ENCODE results near the gene AMMECR1.

AMMECR1 gene

DNA sequence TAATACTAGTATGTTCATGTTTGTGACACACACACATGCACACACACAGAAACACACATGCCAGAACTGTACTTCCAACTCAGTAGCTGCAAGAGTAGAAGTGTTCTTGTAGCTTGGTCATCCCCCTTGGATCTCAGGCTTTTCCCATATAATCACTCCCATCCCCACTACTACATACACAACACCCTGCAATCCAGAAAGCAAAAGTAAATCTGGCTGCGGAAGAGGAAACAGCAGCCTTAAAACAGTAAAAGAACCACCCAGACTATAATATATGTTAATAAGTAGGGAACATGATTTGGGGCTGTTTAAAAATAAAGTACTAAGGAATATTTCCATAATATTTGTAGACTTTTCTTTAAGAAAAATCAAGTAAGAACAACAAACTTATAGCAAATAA, 103.2 kb downstream of the AMMECR1 start:
- H3K4me3 ChIP-seq (ENCODE audit: low read length) = no peak overlapping the region
- TF ChIP-seq, protein P1, sequence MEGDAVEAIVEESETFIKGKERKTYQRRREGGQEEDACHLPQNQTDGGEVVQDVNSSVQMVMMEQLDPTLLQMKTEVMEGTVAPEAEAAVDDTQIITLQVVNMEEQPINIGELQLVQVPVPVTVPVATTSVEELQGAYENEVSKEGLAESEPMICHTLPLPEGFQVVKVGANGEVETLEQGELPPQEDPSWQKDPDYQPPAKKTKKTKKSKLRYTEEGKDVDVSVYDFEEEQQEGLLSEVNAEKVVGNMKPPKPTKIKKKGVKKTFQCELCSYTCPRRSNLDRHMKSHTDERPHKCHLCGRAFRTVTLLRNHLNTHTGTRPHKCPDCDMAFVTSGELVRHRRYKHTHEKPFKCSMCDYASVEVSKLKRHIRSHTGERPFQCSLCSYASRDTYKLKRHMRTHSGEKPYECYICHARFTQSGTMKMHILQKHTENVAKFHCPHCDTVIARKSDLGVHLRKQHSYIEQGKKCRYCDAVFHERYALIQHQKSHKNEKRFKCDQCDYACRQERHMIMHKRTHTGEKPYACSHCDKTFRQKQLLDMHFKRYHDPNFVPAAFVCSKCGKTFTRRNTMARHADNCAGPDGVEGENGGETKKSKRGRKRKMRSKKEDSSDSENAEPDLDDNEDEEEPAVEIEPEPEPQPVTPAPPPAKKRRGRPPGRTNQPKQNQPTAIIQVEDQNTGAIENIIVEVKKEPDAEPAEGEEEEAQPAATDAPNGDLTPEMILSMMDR (conservative IDR thresholded peaks at IDR 0.05; ENCODE audit: low read length) = no peak
- DNase-seq (ENCODE audit: low read depth) = no peak

DNA sequence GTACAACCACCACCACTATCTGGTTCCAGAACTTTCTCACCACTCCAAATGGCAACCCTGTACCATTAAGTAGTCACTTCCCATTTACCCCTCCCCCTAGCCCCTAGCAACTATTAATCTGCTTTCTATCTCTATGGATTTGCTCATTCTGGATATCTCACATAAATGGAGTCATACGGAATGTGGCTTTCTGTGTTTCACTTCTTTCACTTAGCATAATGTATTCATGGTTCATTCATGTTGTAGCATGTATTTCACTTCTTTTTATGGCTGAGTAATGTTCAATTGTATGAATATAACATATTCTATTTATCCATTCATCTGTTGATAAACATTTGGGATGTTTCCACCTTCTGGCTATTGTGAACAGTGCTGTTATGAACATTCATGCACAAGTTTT, 104.7 kb downstream of the AMMECR1 start:
- no peak overlapping the region for H3K4me3 ChIP-seq (ENCODE audit: low read length)
- no peak for DNase-seq (ENCODE audit: low read depth)
- TF ChIP-seq, protein P1 (conservative IDR thresholded peaks at IDR 0.05; ENCODE audit: low read length) = no peak

- no peak overlapping the region for H3K4me3 ChIP-seq (ENCODE audit: low read length)
- no peak for DNase-seq (ENCODE audit: low read depth)
Measured at GRCh38 chrX:110212299-110212698, 105.6 kb downstream of the AMMECR1 start.

GRCh38 chrX:110211340-110211739, 106.5 kb downstream of the AMMECR1 start:
- DNase-seq (ENCODE audit: low read depth) = no peak
- no peak overlapping the region for H3K4me3 ChIP-seq (ENCODE audit: low read length)
- TF ChIP-seq, protein P1 (conservative IDR thresholded peaks at IDR 0.05; ENCODE audit: low read length) = no peak

More at GRCh38 chrX:110212299-110212698, 105.6 kb downstream of the AMMECR1 start:
- TF ChIP-seq, protein P1 (conservative IDR thresholded peaks at IDR 0.05; ENCODE audit: low read length) = no peak; the same call in 1 of the 2 replicates

DNA sequence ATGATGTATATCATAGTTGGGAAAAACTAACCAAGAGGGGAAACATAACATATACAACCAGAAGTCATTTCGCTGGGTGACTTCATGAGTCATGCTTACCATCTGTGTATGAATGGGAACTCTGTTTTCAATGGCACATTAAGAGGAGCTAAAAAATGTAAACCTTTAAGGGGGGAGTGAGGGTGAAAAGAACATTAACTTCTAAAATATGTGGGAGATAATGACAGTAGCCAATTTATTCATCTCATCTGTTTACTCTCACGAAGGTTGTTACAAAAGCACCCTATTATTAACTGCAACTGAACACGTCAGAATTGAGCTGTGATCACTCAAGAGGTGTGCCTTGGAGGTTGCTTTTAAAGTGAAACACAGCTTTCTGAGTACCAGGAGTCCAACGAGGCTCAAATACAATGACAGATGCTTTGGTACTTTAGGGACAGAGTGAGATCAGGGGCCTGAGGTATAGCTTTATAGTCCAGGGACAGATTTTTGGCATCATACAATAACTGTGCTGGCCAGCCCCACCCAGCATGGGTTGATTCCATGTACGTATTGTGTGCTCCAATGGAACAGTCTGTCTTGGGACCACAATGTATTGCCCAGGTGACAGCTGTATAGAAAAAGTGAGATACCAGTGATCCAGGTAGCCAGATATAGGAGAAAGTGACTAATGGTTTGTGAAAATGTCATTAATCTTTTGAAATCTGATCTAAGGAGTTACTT, 107.3 kb downstream of the AMMECR1 start:
- no peak overlapping the region for H3K4me3 ChIP-seq (ENCODE audit: low read length)
- TF ChIP-seq, protein P1 (conservative IDR thresholded peaks at IDR 0.05; ENCODE audit: low read length) = no peak
- peak; percentile 90 for DNase-seq (ENCODE audit: low read depth)

DNA sequence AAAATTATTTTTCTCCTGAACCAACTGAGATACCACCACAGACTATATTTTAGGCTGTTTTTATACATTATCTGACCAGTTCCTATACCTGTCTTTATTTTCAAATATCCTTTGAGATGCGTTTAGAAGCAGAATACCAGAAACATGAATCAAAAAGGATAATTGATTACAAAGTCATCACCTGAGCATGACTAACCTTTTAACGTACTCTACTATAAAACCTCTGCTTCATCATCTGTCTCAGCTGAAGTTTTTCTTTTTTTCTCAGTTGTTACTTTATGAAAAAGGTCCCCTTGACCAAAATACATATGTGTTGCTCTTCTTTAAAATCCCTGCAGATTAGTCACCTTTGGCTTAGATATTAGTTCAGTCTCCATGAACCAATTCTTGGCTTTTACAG, 109.8 kb downstream of the AMMECR1 start:
- no peak overlapping the region for H3K4me3 ChIP-seq (ENCODE audit: low read length)

GRCh38 chrX:110204986-110205385, 112.9 kb downstream of the AMMECR1 start:
- no peak overlapping the region for H3K4me3 ChIP-seq (ENCODE audit: low read length)
- TF ChIP-seq, protein P1 (conservative IDR thresholded peaks at IDR 0.05; ENCODE audit: low read length) = 0 out of 2 replicates have a peak, but pooled peaks have one; percentile 14
- peak; percentile 84 for DNase-seq (ENCODE audit: low read depth)

More for the DNA sequence above, 109.8 kb downstream of the AMMECR1 start:
- DNase-seq (ENCODE audit: low read depth) = no peak
- TF ChIP-seq, protein P1 (conservative IDR thresholded peaks at IDR 0.05; ENCODE audit: low read length) = no peak

Measured in AG10803 (cell line).